Measurements from ENCODE around the gene CFAP61.

The CFAP61 gene

DNA sequence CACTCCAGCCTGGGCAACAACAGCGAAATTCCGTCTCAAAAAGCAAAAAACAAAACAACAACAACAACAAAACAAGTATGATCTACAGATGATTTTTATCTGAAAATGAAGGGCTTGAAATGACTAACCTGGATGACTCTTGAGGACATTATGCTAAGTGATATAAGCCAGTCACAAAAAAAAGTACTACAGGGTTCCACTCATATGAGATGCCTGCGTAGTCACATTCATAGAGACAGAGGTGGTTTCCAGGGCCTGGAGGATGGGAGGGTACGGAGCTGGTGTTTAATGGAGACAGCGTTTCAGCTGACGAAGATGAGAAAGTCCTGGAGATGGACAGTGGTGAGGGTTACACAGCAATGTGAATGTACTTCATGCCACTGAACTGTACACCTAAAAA, 307.3 kb downstream of the CFAP61 start:
- in situ Hi-C loops (cut with HindIII; ENCODE audit: low pct_ligation_motif_present, low sequenced_read_pairs) = no loop called here
- Histone ChIP-seq H3K4me3 (ENCODE audit: low read depth, low read length) (no peak overlapping the region), H3K27ac (no peak overlapping the region), H3K27me3 (replicated peaks) (peaks cover 36% of the 10 kb centered on the region), H3K36me3 (replicated peaks) (no peaks in the 10 kb centered on the region)
- no peak for DNase-seq
- no peak for TF ChIP-seq CTCF (IDR thresholded peaks at IDR 0.05; ENCODE audit: low read depth, low read length, missing control alignments)

- in situ Hi-C loops (cut with HindIII; ENCODE audit: low pct_ligation_motif_present, low sequenced_read_pairs) = no loop called here
- peaks cover 42% of the 10 kb centered on the region for H3K27me3 ChIP-seq (replicated peaks)
- TF ChIP-seq CTCF (IDR thresholded peaks at IDR 0.05; ENCODE audit: low read depth, low read length, missing control alignments) = peak; percentile 91
- DNase-seq = peak; percentile 60
- H3K27ac ChIP-seq = no peak overlapping the region
- H3K4me3 ChIP-seq (ENCODE audit: low read depth, low read length) = no peak overlapping the region
- no peaks in the 10 kb centered on the region for H3K36me3 ChIP-seq (replicated peaks)
Measured at GRCh38 chr20:20360464-20360863, 308.1 kb downstream of the CFAP61 start.

- Histone ChIP-seq H3K36me3 (replicated peaks) (no peaks in the 10 kb centered on the region), H3K27me3 (replicated peaks) (peaks cover 63% of the 10 kb centered on the region), H3K4me3 (ENCODE audit: low read depth, low read length) (no peak overlapping the region), H3K27ac (no peak overlapping the region)
- in situ Hi-C loops (cut with HindIII; ENCODE audit: low pct_ligation_motif_present, low sequenced_read_pairs) = no loop called here
- DNase-seq = no peak
- no peak for TF ChIP-seq CTCF (IDR thresholded peaks at IDR 0.05; ENCODE audit: low read depth, low read length, missing control alignments)
Measured at GRCh38 chr20:20362774-20363433, 310.6 kb downstream of the CFAP61 start.

DNA sequence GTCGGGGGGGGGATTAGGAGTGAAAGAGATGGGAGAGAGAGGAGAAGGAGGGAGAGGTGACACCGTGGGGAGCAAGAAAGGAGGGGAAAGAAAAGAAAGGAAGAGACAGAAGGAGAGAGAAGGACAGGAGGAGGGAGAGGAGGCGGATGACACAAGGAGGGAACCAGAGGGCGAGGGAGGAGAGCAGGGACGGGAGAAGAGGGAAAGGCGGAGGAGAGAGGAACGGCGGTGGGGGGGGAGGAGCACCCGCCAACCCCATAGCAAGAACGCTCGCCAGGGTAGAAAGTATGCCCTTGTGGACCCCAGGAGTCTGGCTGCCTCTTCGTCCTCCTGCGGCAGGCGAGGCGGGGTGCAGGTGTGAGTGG, 311.1 kb downstream of the CFAP61 start:
- TF ChIP-seq CTCF (IDR thresholded peaks at IDR 0.05; ENCODE audit: low read depth, low read length, missing control alignments) = no peak
- no peak for DNase-seq
- no peak overlapping the region for H3K4me3 ChIP-seq (ENCODE audit: low read depth, low read length)
- peaks cover 65% of the 10 kb centered on the region for H3K27me3 ChIP-seq (replicated peaks)
- in situ Hi-C loops (cut with HindIII; ENCODE audit: low pct_ligation_motif_present, low sequenced_read_pairs) = no loop called here
- H3K27ac ChIP-seq = no peak overlapping the region
- H3K36me3 ChIP-seq (replicated peaks) = no peaks in the 10 kb centered on the region

GRCh38 chr20:20363799-20364592, 311.7 kb downstream of the CFAP61 start:
- DNase-seq = no peak
- no peak for TF ChIP-seq CTCF (IDR thresholded peaks at IDR 0.05; ENCODE audit: low read depth, low read length, missing control alignments)
- Histone ChIP-seq H3K27me3 (replicated peaks) (peaks cover 68% of the 10 kb centered on the region), H3K27ac (no peak overlapping the region), H3K4me3 (ENCODE audit: low read depth, low read length) (no peak overlapping the region), H3K36me3 (replicated peaks) (no peaks in the 10 kb centered on the region)
- in situ Hi-C loops (cut with HindIII; ENCODE audit: low pct_ligation_motif_present, low sequenced_read_pairs) = no loop called here
